Subcutaneous abdominal adipose tissue (tissue), 5 donors: Measurements from ENCODE around the gene ROCK2.

ENCODE experiments used
- H3K27ac ChIP-seq: one replicate; pipeline ENCODE4 v1.7.0; 2013; ENCODE audit warnings: low read depth, mild to moderate bottlenecking, inconsistent platforms, low read length, moderate library complexity
- H3K27me3 ChIP-seq, 5 donors: one replicate each; pipeline ENCODE4 v1.7.0; 2013; ENCODE audit warnings: low read length in 5 of 5, inconsistent platforms in 1 of 5; ENCODE audit not compliant: control insufficient read depth in 5 of 5, insufficient read depth in 4 of 5
- H3K36me3 ChIP-seq, 5 donors: one replicate each; pipeline ENCODE4 v1.7.0; 2013; ENCODE audit warnings: low read length in 5 of 5; ENCODE audit not compliant: control insufficient read depth in 5 of 5, insufficient read depth in 5 of 5
- H3K4me1 ChIP-seq, 5 donors: one replicate each; pipeline ENCODE4 v1.7.0; 2013; ENCODE audit warnings: low read length in 5 of 5, mild to moderate bottlenecking in 3 of 5, moderate library complexity in 1 of 5; ENCODE audit not compliant: control insufficient read depth in 5 of 5, insufficient read depth in 5 of 5
- H3K4me3 ChIP-seq, 5 donors: one replicate each; pipeline ENCODE4 v1.7.0; 2013; ENCODE audit warnings: low read length in 5 of 5, low read depth in 1 of 5
- H3K9ac ChIP-seq, 5 donors: one replicate each; pipeline ENCODE4 v1.7.0; 2013; ENCODE audit warnings: low read length in 5 of 5, mild to moderate bottlenecking in 4 of 5, moderate library complexity in 3 of 5
- H3K9me3 ChIP-seq, 5 donors: one replicate each; pipeline ENCODE4 v1.7.0; 2013; ENCODE audit warnings: low read length in 5 of 5; ENCODE audit not compliant: control insufficient read depth in 5 of 5
- donor health status: healthy.
- donor health status: healthy.
- donor health status: healthy.
- donor health status: healthy.
- donor health status: healthy.

Gene ROCK2

DNA sequence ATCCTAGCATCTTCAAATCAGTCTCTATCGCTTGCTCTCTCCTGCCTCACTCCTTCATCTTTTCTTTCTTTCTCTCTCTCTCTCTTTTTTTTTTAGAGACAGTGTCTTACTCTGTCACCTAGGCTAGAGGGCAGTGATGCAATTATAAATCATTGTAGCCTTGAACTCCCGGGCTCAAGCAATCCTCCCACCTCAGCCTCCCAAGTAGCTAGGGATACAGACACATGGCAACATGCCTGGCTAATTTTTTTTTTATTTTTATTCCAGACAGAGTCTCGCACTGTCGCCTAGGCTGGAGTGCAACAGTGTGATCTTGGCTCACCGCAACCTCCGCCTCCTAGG, 199.7 kb downstream of the ROCK2 start:
- H3K4me3 ChIP-seq, result no peak overlapping the region
- no peak overlapping the region for H3K27ac ChIP-seq
- no peaks in the 10 kb centered on the region for H3K36me3 ChIP-seq
- H3K9ac ChIP-seq, result no peak overlapping the region
- H3K27me3 ChIP-seq, result peaks cover 3 to 11% (median 6%) of the 10 kb centered on the region in 5 donors
- peaks cover 2 to 8% (median 4%) of the 10 kb centered on the region in 5 donors for H3K9me3 ChIP-seq
- no peaks in the 10 kb centered on the region for H3K4me1 ChIP-seq

DNA sequence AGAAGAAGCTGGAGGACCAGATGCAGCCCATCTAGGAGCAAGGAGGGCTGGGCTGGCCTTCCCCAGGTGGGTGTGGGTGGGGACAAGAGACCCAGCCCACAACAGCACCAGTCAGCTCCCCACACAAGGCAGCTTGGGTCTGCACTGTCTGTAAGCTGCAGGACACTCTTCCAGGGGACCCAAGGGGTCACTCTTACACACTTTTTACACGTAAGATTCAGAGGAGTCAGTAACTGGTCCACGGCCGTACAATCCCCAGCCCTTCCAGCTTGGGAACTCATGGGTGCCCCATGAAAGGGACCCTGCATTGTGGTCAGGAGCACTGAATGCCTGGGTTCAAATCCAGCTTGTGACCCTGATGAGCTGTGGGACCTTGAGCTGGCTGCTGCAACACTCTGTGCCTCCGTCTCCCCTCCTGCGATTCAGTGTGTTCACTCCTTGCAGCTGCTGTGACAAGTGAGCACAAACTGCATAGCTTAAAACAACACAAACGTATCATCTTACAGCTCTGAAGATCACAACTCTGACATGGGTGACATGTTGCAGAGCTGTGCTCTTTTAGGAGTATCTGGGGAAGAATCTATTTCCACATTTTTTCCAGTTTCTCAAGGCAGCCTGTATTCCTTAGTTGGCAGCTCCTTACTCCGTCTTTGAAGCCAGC, 200.2 kb downstream of the ROCK2 start:
- Histone ChIP-seq H3K27ac (no peak overlapping the region), H3K27me3 (peaks cover 3 to 11% (median 6%) of the 10 kb centered on the region in 5 donors), H3K9me3 (peaks cover 2 to 8% (median 4%) of the 10 kb centered on the region in 5 donors), H3K4me1 (no peaks in the 10 kb centered on the region), H3K4me3 (no peak overlapping the region), H3K9ac (no peak overlapping the region), H3K36me3 (no peaks in the 10 kb centered on the region)

DNA sequence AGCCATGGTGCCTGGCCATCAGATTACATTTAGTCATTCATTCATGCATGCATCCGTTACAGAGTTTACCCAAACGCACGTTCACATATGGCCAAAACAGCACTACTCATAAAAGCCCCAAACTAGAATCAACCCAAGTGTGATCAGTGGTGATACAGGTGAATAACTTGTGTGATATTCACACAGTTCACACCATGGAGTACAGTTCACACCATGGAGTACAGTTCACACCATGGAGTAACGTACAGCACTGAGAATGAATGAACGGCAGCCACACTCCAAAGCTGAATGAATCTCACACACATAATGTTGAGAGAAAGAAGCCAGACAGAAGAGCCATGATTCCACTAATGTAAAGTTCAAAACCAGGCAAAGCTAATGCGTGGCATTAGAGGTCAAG, 201.4 kb downstream of the ROCK2 start:
- Histone ChIP-seq H3K27ac (no peak overlapping the region), H3K36me3 (no peaks in the 10 kb centered on the region), H3K9ac (no peak overlapping the region), H3K4me3 (no peak overlapping the region), H3K9me3 (peaks cover 2 to 8% (median 4%) of the 10 kb centered on the region in 5 donors), H3K27me3 (peaks cover 3 to 11% (median 6%) of the 10 kb centered on the region in 5 donors), H3K4me1 (no peaks in the 10 kb centered on the region)

DNA sequence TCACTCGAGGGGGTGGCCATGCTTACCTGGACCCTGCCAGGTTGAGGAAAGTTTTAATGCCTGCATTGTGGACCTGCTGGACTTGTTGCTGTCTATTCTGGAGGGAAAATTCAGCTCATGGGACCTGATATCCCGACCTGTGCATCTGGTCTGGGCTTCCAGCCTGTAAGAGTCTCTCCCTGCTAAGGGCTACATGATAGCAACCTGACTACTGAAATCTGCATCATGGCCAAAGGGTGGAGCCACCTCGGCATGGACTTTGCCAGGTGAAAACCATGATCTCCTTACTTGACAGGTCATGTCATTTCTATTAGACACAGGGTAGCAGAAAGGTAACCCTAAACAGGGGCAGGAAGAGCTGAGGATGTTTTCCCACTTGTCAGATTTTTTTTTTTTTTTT, 202.1 kb downstream of the ROCK2 start:
- H3K9ac ChIP-seq, result no peak overlapping the region
- H3K36me3 ChIP-seq, result no peaks in the 10 kb centered on the region
- H3K27ac ChIP-seq, result no peak overlapping the region
- no peak overlapping the region for H3K4me3 ChIP-seq
- H3K27me3 ChIP-seq, result peaks cover 3 to 11% (median 6%) of the 10 kb centered on the region in 5 donors
- no peaks in the 10 kb centered on the region for H3K4me1 ChIP-seq
- peaks cover under 1 to 7% (median 3%) of the 10 kb centered on the region in 5 donors for H3K9me3 ChIP-seq

DNA sequence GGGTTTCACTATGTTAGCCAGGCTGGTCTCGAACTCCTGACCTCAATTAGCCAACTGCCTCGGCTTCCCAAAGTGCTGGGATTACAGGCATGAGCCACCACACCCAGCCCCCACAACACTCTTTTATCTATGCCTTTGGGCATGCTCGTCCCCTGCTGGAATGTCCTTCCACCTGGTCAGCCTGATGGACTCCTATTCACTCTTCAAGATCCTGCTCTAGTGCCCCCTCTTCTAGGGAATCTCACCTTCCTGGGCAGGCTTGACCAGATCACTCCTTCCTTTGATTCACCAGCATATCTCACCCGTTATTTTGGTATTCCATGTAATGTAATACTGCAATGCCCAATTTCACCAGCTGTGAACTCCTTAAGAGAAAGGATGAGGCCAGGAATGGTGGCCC, 203.1 kb downstream of the ROCK2 start:
- Histone ChIP-seq H3K9me3 (peaks cover 0 to 4% (median 3%) of the 10 kb centered on the region in 5 donors), H3K9ac (no peak overlapping the region), H3K27ac (no peak overlapping the region), H3K4me3 (no peak overlapping the region), H3K27me3 (peaks cover 3 to 11% (median 6%) of the 10 kb centered on the region in 5 donors), H3K4me1 (no peaks in the 10 kb centered on the region), H3K36me3 (no peaks in the 10 kb centered on the region)

DNA sequence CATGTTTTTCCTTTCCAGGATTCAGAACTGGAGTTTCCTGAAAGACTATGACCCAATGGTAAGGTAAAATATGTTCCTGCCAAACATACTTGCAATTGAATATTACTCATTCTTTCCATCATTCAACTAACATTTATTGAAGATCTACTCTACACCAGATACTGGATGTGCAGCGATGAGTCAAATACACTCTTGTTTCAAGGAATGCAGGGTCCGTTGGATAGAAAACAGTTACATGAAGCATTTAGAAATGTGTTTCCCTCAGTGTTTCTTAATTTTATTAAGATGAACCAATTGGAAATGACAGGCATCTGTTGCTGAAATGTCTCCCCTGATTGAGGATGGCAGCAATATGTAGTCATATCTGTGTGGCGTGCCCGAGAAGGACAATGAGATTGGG, 203.9 kb downstream of the ROCK2 start:
- H3K9ac ChIP-seq, result no peak overlapping the region
- H3K4me1 ChIP-seq, result no peaks in the 10 kb centered on the region
- no peak overlapping the region for H3K27ac ChIP-seq
- no peak overlapping the region for H3K4me3 ChIP-seq
- H3K27me3 ChIP-seq, result peaks cover 3 to 13% (median 6%) of the 10 kb centered on the region in 5 donors
- no peaks in the 10 kb centered on the region for H3K36me3 ChIP-seq
- H3K9me3 ChIP-seq, result peaks cover 0 to 2% (median 2%) of the 10 kb centered on the region in 5 donors

DNA sequence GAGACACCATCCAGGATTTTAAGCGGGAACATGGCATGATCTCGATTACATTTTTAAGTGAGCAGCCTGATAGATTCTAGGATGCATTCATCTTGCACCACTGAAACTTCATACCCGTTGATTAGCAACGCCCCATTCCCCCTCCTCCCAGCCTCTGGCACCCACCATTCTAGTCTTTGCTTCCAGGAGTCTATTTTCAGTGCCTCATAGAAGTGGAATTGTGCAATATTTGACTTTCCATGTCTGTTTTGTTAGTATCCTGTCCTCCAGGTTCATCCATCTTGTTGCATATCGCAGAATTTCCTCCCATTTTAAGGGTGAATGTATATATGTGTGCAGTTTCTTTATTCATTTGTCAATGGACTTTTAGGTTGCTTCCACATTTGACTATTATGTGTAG, 210.1 kb downstream of the ROCK2 start:
- H3K9ac ChIP-seq, result no peak overlapping the region
- H3K27me3 ChIP-seq, result peaks cover 0 to 7% (median 2%) of the 10 kb centered on the region in 5 donors
- no peaks in the 10 kb centered on the region for H3K9me3 ChIP-seq
- no peaks in the 10 kb centered on the region for H3K36me3 ChIP-seq
- no peak overlapping the region for H3K27ac ChIP-seq
- no peak overlapping the region for H3K4me3 ChIP-seq
- H3K4me1 ChIP-seq, result peaks cover 3 to 30% (median 22%) of the 10 kb centered on the region in 5 donors

DNA sequence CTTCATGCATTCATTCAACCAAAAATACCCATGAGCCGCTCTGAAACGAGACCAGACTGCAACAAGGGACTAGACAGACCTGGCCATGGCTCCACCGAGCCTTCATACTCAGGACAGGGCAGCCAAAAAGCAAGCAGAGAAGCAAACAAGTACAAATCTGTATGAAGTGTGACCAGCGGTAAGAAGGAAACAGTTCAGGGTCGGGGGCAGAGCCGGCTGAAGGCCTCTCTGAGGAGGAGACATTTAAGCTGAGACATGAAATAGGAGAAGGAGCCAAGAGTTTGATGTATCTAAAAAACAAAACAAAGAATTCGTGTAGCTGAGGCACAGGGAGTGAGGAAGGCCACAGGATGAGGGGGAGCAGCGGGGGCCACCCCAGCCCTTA, 210.5 kb downstream of the ROCK2 start:
- peak overlapping the region in 1 of 5 donors; percentile 81 for H3K9ac ChIP-seq
- no peak overlapping the region for H3K27ac ChIP-seq
- peak overlapping the region in 2 of 5 donors; percentile 75 to 77 for H3K4me3 ChIP-seq
- no peaks in the 10 kb centered on the region for H3K36me3 ChIP-seq
- H3K27me3 ChIP-seq, result peaks cover 0 to 7% (median 2%) of the 10 kb centered on the region in 5 donors
- H3K9me3 ChIP-seq, result no peaks in the 10 kb centered on the region
- H3K4me1 ChIP-seq, result peaks cover 3 to 30% (median 22%) of the 10 kb centered on the region in 5 donors

DNA sequence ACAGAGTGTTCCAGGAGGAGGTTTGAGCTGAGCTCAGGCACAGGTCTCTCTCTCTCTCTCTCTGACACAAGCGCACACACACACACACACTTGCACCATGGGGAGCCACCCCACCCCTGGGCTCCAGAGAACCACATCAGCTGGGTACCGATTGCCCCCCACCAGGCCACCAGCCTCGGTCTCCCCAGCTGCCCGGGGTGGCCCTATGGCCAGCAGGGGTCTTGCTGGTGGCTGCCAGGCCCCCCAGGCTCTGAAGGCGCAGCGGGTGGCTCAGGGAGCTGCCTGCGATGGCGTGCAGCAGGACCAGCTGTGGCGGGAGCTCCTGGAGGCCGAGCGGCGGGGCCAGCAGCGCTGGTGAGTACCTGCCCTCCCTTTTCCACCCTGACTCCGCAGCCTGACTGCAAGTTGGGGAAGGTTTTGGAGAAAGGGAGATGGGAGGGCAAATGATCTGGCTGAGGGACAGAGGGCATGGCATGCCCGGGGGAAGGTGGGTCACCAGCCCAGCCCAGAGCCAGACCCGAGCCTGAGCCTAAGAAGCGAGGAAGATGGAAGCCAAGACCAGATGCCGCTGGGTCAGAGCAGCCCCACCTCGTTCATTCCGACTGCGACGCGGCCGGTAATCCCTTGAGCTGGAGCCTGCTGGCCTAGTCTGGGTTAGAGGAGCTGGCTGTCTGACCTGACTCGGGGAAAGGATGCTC, 211.0 kb downstream of the ROCK2 start:
- Histone ChIP-seq H3K4me1 (peaks cover 3 to 33% (median 22%) of the 10 kb centered on the region in 5 donors), H3K27me3 (peaks cover 0 to 7% (median 2%) of the 10 kb centered on the region in 5 donors), H3K36me3 (no peaks in the 10 kb centered on the region), H3K4me3 (peak overlapping the region; percentile 69 to 94 (median 75)), H3K9me3 (no peaks in the 10 kb centered on the region), H3K27ac (no peak overlapping the region), H3K9ac (peak overlapping the region in 4 of 5 donors; percentile 27 to 81 (median 51))

DNA sequence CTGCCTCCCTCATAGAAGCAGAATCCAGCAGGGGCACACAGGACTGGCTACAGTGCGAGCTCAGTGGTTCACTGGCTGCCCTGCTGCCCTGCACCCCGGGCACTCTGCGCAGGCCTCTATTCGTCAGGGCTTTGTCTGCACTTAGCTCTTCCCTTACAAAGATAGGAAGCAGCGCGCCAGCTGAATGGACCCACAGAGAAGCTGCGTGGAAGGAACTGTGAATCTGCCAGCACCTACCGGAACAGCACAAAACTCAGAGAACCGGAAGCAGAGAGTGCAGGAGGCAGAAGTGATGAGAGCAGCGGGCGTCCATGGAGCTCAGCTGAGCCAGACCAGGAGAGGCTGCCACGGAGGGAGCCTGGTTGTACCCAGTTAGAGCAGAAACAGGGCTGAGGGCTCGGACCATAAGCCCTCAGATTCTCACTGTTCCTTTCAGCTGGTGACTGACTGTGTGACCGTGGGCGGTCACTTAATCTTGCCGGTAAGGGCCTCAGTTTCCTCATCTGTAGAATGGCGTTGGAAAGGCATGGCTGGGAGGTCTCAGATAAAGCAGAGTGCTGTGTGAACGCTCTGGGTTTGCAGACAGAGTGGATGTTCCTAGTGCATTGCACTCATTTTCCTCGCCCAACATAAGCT, 212.3 kb downstream of the ROCK2 start:
- H3K9me3 ChIP-seq, result no peaks in the 10 kb centered on the region
- H3K27ac ChIP-seq, result no peak overlapping the region
- no peak overlapping the region for H3K9ac ChIP-seq

More for the DNA sequence above, 212.3 kb downstream of the ROCK2 start:
- H3K27me3 ChIP-seq, result peaks cover 0 to 7% (median 2%) of the 10 kb centered on the region in 5 donors
- H3K4me1 ChIP-seq, result peaks cover 3 to 34% (median 22%) of the 10 kb centered on the region in 5 donors
- H3K4me3 ChIP-seq, result peak overlapping the region in 4 of 5 donors; percentile 69 to 77 (median 72)
- H3K36me3 ChIP-seq, result no peaks in the 10 kb centered on the region
